HL-60 (cell line): ENCODE data around the gene CD37.
"Not testable (repeated sequence)": the region's sequence is repeated elsewhere in the genome, so short reads cannot be mapped to it uniquely, and the experiment has no call there.

Experiments used
- DNase-seq, 2 experiments: peaks; one replicate each; pipeline ENCODE4 v3.0.0-alpha.2; 2010 to 2020; ENCODE audit warnings: low read depth in 1 of 2, low spot score in 1 of 2
- H3K27ac ChIP-seq: fragments of 250-450 bp; sonication (Bioruptor Pico); replicated peaks from 2 replicates; pipeline ENCODE4 v1.5.1; 2020; ENCODE audit warnings: mild to moderate bottlenecking, moderate library complexity
- H3K27me3 ChIP-seq: fragments of 250-450 bp; sonication (Bioruptor Pico); 2 replicates; pipeline ENCODE4 v1.5.1; 2021; ENCODE audit warnings: mild to moderate bottlenecking, moderate library complexity; ENCODE audit not compliant: insufficient read depth, poor library complexity, severe bottlenecking
- H3K4me3 ChIP-seq: replicated peaks from 2 replicates; pipeline ENCODE4 v1.5.1; 2011; ENCODE audit warnings: mild to moderate bottlenecking, control low read depth, low read length; ENCODE audit not compliant: insufficient read depth
- CTCF ChIP-seq: IDR thresholded peaks from one replicate; pipeline ENCODE4 v1.5.1; 2011; ENCODE audit warnings: low read length, control low read depth, inconsistent platforms; ENCODE audit not compliant: insufficient read depth
- GABPA ChIP-seq: IDR thresholded peaks from 2 replicates; pipeline ENCODE4 v1.6.1; 2012; ENCODE audit warnings: low read depth
- POLR2AphosphoS5 ChIP-seq: IDR thresholded peaks from 2 replicates; pipeline ENCODE4 v1.6.1; 2012; ENCODE audit warnings: low read depth
- REST ChIP-seq: IDR thresholded peaks from 2 replicates; pipeline ENCODE4 v1.6.1; 2012; ENCODE audit warnings: low read depth; ENCODE audit not compliant: insufficient replicate concordance
- SPI1 ChIP-seq: IDR thresholded peaks from 2 replicates; pipeline ENCODE4 v1.6.1; 2012; ENCODE audit warnings: low read depth, mild to moderate bottlenecking, borderline replicate concordance

The CD37 gene

DNA sequence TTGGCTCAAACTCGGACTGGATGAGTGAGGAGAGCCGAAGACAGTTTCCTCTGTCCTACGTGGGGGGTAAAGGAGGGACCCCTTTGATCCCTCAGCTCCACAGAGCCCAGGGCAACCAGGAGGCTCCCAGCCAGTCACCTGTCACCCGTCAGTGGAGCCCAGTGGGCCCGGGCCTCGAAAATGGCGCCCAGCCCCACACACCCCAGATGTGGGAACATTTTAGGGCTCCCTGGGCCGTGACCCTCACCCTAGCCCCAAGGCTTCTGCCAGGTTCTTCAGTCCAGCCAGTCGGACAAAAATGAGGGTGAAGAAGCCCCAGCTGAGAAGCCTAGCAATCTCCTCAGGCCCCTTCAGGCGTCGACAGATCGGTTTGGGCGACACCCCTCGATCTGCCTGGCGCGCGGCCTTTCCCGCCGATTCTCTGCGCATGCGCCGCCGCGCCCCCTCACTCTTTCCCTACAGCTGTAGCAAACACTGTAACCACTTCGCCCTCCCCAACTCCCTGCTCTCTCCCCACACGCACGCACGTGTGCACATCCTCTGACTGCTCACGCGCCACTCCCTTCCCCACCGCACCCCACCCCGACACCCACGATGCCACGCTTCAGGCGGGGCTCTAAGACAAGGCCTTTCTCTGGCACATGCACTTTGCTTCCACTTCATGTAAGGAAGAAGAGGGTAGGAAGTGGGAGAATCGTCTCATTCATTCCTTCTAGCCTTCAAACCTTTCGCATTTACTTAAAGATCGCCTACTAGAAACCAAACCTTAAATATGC, 10.2 kb upstream of the CD37 start, which contains the start of gene SLC6A16:
Gene SLC6A16, minus strand, starts transcription at position 391 of the 776 bp plus-strand sequence. CDS start 13,844 bp downstream, outside the sequence.
- no peak within 1 kb of the TSS for H3K4me3 ChIP-seq
- no peaks in the 10 kb centered on the region for H3K27me3 ChIP-seq
- no peak for DNase-seq
- TF ChIP-seq GABPA (no peak), REST (no peak), CTCF (no peak), POLR2AphosphoS5 (no peak), SPI1 (no peak)
- no peak within 1 kb of the TSS for H3K27ac ChIP-seq

GRCh38 chr19:49325756-49326155, 9.4 kb upstream of the CD37 start:
- not testable (repeated sequence) for DNase-seq, H3K4me3 ChIP-seq, H3K27me3 ChIP-seq, H3K27ac ChIP-seq

DNA sequence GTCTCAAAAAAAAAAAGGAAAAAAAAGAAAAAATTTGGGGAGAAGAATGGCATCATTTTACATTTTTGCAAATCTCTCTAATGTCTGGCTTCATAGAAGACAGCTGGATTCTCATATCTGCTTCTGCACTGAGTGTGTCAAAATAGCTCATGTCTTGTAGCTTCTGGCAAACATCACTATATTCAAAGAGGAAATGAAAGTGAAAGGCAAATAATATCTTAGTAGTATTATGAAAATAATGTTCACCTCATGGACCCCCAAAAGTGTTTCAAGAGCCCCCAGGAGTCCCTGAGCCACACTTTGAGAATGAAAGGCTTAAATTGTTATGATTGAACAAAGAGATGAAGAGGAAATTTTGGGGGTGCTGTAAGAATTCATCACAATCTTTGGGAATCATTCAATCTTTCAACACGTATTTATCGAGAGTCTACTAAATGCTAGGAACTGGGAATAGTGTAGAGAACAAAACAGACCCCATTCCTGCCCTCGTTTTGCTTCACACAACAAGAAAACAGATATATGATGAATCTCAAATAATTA, 9.0 kb upstream of the CD37 start:
- DNase-seq: no peak
- H3K27me3 ChIP-seq: no peaks in the 10 kb centered on the region
- no peak overlapping the region for H3K4me3 ChIP-seq
- no peak for TF ChIP-seq POLR2AphosphoS5
- no peak for TF ChIP-seq CTCF
- no peak for TF ChIP-seq GABPA
- no peak for TF ChIP-seq REST
- no peak for TF ChIP-seq SPI1
- H3K27ac ChIP-seq: no peak overlapping the region

GRCh38 chr19:49327878-49328544, 7.2 kb upstream of the CD37 start:
- no peak overlapping the region for H3K27ac ChIP-seq
- peak in 1 of 2 experiments; percentile 26 for DNase-seq
- H3K27me3 ChIP-seq: no peaks in the 10 kb centered on the region
- TF ChIP-seq POLR2AphosphoS5 (no peak), SPI1 (no peak), GABPA (no peak), CTCF (peak; percentile 63)
- H3K4me3 ChIP-seq: no peak overlapping the region
